Stimulated activated CD4-positive, alpha-beta T cell treated with anti-CD3 and anti-CD28 coated beads, Interleukin-4, amount 100 ng/mL, for 24 hours (primary cell): ENCODE measurements around the gene TMEM35B.
"Not testable (repeated sequence)": the region's sequence is repeated elsewhere in the genome, so short reads cannot be mapped to it uniquely, and the experiment has no call there.

ENCODE experiments used
- DNase-seq: peaks from one replicate; pipeline ENCODE4 v3.0.0-alpha.2; 2020

TMEM35B gene

DNA sequence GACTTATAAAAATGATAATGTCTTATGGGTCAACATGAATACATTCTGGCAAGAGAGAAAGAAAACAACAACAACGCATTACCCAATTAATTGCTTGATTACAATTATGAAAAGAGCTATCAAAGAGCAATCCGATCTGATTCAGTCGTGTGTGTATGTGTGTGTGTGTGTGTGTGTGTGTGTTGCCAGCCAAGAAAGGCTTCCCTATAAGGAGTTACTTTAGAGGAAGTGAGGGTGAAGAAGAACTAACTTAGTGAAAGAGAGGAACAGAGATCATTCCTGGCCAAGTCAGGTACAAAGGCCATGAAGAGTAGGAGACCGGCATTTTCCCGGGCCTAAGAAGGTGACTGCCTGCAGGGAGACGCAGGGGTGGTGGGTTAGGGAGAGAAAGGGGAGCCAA lies 9.4 kb downstream of the TMEM35B start:
- no peak for DNase-seq

DNA sequence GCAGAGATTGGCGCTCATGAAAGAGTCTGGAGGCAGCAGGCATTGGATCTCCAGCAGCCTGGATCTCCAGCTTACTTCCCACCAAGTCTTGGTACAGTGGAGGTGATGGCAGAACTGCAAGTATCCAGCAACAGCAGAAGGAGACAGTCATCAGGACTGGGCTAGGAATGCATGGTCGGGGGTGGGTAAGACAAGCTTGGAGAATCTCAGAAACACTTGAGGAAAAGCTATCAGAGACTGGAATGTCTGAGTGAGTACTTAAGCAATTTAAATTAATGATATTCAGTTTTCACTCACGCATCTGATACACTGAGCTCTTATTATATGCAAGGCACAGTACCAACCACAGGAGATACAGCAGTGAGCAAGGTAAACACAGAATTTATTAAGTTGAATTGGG lies 9.8 kb downstream of the TMEM35B start:
- DNase-seq: no peak

DNA sequence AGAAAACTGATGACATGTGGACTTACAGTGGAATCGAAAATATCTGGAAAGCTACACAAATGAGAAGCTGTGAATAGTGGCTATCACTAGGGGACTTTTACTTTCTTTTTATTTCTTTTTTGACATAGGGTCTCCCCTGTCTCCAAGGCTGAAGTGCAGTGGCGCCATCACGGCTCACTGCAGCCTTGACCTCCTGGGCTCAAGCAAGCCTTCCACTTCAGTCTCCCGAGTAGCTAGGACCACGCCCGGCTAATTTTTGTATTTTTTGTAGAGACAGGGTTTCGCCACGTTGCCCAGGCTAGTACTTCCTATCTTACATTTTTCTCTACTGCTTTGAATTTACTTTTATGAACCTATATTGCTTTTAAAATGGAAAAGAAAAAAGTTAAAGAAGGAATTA lies 10.5 kb downstream of the TMEM35B start:
- no peak for DNase-seq

DNA sequence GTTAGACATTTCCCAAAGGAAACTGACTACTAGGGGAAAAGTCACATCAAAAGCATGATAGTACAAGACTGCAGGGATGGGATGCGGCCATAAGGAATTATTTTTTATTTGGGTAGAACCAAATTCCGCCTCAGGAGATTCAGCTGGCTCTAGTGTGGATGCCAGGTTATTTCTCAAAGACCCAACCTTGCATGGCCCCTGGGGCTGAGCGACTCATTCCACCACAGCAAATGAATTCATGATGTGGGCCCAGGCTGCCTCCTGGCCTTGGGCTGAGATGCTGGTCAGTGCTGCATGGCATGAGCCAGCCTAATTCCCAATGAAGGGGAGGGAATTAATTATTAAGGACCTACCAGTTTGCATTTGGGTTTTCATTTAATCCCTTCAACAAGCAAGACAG lies 11.8 kb downstream of the TMEM35B start:
- DNase-seq: no peak

DNA sequence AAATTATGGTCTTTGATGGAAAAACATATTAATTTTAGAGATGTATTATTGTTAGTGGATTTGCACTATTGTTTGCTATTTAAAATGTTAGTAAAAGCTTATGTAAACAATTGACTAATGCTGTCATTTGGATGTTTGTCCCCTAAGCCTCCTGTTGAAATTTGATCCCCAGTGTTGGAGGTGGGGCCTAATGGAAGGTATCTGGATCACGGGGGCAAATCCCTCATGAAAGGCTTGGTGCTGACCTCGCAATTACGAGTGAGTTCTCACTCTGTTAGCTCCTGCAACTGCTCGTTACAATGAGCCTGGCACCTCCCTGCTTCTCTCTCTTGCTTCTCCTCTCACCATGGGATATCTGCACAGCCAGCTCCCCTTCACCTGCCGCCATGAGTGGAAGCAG lies 14.3 kb downstream of the TMEM35B start:
- DNase-seq: no peak

DNA sequence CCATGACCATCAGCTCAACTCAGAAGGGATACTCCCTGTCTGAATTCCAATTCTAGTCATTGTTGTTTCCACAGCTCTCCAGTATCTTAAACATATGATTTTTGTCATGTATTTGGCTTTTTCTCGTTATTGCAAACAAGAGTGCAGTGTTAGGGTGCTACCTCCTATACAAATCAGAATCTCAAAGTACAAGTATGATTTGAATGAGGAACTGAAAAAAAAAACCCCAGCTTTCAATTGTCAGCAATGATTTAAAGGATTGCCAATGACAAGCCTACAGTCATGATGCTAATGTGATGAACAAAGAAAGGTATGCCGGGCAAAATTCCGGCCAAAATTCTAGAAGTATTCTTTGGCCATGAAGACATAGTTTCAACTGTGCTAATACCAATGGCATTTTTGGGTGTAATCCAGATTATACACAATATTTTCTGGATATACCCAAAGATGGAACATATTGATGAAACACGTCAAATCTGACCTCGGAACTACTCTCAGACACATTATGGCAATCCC lies 14.9 kb downstream of the TMEM35B start:
- DNase-seq: no peak

DNA sequence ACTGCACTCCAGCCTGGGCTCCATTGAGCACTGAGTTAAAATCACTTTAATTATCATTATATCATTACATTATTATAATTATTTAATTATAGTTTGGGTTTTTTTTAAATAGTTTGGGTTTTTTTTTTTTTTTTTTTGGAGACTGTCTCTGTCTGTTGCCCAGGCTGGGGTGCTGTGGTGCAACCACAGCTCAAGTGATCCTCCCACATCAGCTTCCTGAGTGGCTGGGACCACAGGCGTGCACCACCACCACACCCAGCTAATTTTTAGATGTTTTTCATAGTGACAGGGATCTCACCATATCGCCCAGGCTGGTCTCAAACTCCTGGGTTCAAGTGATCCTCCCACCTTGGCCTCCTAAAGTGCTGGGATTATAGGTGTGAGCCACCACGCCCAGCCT lies 16.9 kb downstream of the TMEM35B start:
- DNase-seq: not testable (repeated sequence)

DNA sequence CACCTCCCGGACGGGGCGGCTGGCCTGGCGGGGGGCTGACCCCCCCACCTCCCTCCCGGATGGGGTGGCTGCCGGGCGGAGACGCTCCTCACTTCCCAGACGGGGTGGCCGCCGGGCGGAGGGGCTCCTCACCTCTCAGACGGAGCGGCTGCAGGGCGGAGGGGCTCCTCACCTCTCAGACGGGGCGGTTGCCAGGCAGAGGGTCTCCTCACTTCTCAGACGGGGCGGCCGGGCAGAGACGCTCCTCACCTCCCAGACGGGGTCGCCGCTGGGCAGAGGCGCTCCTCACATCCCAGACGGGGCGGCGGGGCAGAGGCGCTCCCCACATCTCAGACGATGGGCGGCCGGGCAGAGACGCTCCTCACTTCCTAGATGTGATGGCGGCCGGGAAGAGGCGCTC lies 17.5 kb downstream of the TMEM35B start:
- not testable (repeated sequence) for DNase-seq

DNA sequence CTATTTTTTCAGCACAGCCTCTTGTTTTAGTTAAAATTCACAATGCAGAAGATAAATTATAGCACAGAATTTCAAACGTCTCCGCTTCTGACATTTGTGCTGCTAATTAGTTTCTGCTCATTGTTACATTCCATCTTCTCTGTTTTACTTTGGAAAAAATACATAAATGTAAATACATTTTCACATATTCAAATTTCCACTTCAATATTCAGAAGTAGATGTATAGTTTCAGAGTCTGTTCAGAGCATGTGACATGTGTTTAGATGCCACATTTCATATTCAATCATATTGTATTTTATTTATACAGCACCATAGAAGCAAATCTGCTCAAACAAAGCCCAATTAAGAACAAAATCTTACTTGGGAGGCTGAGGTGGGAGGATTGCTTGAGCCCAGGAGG lies 19.6 kb downstream of the TMEM35B start:
- no peak for DNase-seq

DNA sequence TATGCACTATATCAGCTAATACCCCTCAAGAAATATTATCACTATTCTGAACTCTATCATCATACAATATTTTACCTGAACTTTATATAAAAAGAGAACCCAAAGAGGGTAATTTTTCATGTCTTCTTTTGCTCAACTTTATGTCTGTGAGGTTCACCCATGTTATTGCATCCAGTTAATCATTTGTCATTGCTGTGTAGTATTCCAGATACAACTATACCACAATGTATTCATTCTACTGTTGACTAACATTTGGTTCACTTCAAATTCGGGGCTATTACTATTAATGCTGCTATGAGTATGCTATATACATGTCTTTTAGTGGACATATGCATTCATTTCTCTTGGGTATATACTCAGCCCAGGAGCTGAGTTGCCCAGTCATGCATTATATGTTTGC lies 34.7 kb downstream of the TMEM35B start:
- no peak for DNase-seq

DNA sequence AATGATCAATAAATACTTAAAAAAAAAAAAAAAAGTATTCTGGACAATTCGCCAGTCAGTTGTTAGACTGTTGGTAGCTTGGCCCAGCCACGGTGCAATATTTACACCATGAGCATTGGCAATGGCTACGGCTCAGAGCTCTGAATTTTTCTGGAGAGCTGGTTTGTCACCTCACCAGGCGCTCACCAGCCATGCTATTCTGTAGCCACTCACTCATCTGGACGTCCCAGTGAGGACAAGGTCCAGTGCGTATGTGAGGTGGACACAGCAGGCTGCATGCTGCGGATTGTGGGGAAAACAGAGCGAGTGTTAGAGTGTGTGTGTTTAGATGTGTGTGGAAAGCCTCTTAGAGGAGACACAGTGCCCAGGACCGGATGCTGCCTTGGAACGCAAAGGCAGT lies 36.4 kb downstream of the TMEM35B start:
- DNase-seq: not testable (repeated sequence)

DNA sequence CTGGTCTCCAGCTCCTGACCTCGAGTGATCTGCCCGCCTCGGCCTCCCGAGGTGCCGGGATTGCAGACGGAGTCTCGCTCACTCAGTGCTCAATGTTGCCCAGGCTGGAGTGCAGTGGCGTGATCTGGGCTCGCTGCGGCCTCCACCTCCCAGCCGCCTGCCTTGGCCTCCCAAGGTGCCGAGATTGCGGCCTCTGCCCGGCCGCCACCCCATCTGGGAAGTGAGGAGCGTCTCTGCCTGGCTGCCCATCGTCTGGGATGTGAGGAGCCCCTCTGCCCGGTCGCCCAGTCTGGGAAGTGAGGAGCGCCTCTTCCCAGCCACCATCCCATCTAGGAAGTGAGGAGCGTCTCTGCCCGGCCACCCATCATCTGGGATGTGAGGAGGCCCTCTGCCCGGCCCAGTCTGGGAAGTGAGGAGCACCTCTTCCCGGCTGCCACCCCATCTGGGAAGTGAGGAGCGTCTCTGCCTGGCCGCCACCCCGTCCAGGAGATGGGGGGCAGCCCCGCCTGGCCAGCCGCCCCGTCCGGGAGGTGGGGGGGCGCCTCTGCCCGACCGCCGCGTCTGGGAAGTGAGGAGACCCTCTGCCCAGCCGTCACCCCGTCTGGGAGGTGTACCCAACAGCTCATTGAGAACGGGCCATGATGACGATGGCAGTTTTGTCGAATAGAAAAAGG lies 37.4 kb downstream of the TMEM35B start:
- not testable (repeated sequence) for DNase-seq

DNA sequence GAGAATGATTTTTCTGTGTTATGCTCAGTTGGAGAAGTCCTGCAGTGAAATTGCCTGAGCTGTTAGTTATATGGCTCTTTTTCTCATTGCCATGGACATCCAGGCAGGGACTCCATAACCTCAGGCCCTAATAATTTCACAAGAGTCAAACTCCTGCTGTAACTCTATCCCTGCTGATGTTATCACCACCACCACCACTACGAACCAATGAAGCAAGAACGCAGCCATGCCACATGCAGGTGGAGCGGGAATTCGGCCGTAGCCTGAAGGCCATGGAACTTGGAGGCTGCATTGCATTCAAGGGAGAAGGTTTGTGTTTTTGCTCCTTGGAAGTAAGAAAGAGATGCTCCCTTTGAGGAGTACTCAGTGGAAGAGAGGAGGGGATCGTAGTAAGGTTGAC lies 38.9 kb downstream of the TMEM35B start:
- no peak for DNase-seq

DNA sequence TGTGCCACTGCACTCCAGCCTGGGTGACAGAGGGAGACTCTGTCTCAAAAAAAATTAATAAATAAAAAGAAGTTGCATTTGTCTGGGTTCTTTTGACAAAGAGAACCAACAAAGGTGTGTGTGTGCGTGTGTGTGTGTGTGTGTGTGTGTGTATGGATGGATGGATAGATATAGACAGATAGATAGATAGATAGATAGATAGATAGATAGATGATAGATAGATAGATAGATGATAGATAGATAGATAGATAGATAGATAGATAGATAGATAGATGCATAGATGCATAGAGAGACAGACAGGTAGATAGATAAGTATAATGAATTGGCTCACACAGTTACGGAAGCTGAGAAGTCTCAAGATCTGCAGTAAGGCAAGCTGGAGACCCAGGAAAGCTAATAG lies 43.3 kb downstream of the TMEM35B start:
- DNase-seq: not testable (repeated sequence)
